GM21786 (cell line): Measurements from ENCODE around the gene LRRC27.

Source experiments
- ATAC-seq: cut with Tn5 transposase; IDR thresholded peaks from one replicate; pipeline ENCODE4 v1.9.1; 2021; ENCODE audit not compliant: unreplicated experiment

Gene LRRC27

GRCh38 chr10:132412316-132413192, 80.6 kb downstream of the LRRC27 start:
- no peak for ATAC-seq

- no peak for ATAC-seq
Measured at GRCh38 chr10:132413226-132414205, 81.5 kb downstream of the LRRC27 start.

- ATAC-seq: no peak
Measured at GRCh38 chr10:132414402-132415016, 82.5 kb downstream of the LRRC27 start.

- no peak for ATAC-seq
Measured at GRCh38 chr10:132415255-132415654, 83.3 kb downstream of the LRRC27 start.

- no peak for ATAC-seq
Measured at GRCh38 chr10:132415956-132416355, 84.0 kb downstream of the LRRC27 start.

GRCh38 chr10:132416566-132417256, 84.7 kb downstream of the LRRC27 start:
- no peak for ATAC-seq

GRCh38 chr10:132417257-132417910, 85.4 kb downstream of the LRRC27 start:
- ATAC-seq: no peak

- no peak for ATAC-seq
Measured at GRCh38 chr10:132417957-132418441, 86.0 kb downstream of the LRRC27 start.

- no peak for ATAC-seq
Measured at GRCh38 chr10:132418527-132419416, 86.8 kb downstream of the LRRC27 start.

GRCh38 chr10:132419538-132420468, 87.8 kb downstream of the LRRC27 start:
- no peak for ATAC-seq

- ATAC-seq: no peak
Measured at GRCh38 chr10:132420469-132420980, 88.5 kb downstream of the LRRC27 start.

GRCh38 chr10:132420981-132421846, 89.2 kb downstream of the LRRC27 start:
- peak; percentile 44 for ATAC-seq

GRCh38 chr10:132421847-132422751, 90.1 kb downstream of the LRRC27 start:
- peak; percentile 53 for ATAC-seq

- no peak for ATAC-seq
Measured at GRCh38 chr10:132422903-132423825, 91.2 kb downstream of the LRRC27 start.
